ENCODE data around the gene BMP8B. TPM values are rescaled to one million over a fixed set of nuclear protein-coding genes. Genes with fewer than 3 reads are reported as not detected.

Gene BMP8B
- total and polyA plus RNA-seq, 12 donors, result 0.07 to 0.79 (median 0.22) TPM

DNA sequence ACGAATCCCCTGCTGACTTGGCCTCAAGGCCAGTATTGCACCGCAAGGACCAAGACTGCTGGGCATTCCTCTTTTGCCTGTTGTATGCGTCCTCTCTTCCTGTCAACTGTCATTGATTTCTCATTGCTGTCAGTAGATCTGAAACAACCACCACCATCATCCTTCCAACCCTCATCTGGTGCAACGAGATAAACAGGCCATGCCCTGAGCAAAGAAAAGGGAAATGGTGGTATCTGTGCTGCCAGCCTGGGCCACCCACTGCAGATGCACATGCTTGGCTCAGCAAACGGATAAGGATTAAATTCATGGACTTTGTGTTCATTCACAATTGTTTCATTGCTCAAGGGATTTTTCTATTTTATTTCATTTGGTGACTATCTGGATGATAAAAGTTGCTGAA, 31.2 kb downstream of the BMP8B start:
- no peaks in the 10 kb centered on the region for H3K9me3 ChIP-seq
- TF ChIP-seq, protein P1, sequence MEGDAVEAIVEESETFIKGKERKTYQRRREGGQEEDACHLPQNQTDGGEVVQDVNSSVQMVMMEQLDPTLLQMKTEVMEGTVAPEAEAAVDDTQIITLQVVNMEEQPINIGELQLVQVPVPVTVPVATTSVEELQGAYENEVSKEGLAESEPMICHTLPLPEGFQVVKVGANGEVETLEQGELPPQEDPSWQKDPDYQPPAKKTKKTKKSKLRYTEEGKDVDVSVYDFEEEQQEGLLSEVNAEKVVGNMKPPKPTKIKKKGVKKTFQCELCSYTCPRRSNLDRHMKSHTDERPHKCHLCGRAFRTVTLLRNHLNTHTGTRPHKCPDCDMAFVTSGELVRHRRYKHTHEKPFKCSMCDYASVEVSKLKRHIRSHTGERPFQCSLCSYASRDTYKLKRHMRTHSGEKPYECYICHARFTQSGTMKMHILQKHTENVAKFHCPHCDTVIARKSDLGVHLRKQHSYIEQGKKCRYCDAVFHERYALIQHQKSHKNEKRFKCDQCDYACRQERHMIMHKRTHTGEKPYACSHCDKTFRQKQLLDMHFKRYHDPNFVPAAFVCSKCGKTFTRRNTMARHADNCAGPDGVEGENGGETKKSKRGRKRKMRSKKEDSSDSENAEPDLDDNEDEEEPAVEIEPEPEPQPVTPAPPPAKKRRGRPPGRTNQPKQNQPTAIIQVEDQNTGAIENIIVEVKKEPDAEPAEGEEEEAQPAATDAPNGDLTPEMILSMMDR (IDR thresholded peaks at IDR 0.05), result no peak
- no peak overlapping the region for H3K27ac ChIP-seq
- intact Hi-C loops (cut with DNase I), result no loop called here
- H3K36me3 ChIP-seq, result peaks cover 0 to 82% (median 18%) of the 10 kb centered on the region in 9 donors
- DNase-seq, result no peak
- H3K27me3 ChIP-seq, result no peaks in the 10 kb centered on the region
- H3K4me3 ChIP-seq, result no peak overlapping the region
- WGBS, 2 donors, result 89 to 90% methylated on average over 5 of the region's 5 CpGs
- peaks cover 0 to 6% (median 0%) of the 10 kb centered on the region in 9 donors for H3K4me1 ChIP-seq
- no peak for ATAC-seq

DNA sequence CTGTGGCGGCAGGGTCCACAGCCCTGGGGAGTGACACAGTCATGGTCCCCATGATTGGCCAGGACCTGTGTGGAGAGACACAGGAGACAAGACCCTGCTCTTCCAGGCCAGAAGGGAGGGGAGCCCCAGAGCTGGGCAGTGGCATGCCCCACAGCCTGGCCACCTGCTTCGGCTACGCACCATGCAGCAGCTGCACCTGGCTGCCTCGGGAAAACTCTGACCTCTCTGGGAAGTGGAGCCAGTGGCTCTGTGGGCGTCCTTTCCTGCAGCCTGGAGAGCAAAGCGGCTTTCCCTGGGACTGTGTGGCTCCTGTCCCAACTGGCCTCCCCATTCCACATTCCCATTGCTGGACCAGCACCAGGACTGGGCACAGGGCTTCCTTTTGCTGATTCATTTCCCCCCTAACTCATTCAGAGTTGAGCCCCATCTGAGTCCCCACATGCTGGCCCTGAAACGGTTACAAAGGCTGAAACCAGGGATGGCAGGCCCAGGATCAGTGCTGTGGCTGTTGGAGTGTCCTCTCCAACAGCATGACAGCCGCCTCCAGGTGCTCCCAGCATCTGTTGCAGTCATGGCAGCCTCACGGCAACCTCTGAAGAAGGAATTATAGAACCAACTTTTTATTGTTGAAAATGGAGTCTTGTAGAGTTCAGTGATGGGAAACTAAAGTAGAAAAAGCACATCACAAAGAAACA, 32.6 kb downstream of the BMP8B start:
- Histone ChIP-seq H3K27ac (no peak overlapping the region), H3K4me3 (no peak overlapping the region), H3K27me3 (no peaks in the 10 kb centered on the region), H3K9me3 (no peaks in the 10 kb centered on the region), H3K36me3 (peaks cover 0 to 93% (median 28%) of the 10 kb centered on the region in 9 donors), H3K4me1 (peaks cover 0 to 6% (median 0%) of the 10 kb centered on the region in 9 donors)
- ATAC-seq (peak in 1 of 8 donors; percentile 23), DNase-seq (no peak)
- 93 to 94% methylated on average over 9 of the region's 9 CpGs for WGBS, 2 donors
- intact Hi-C loops (cut with DNase I), result no loop called here
- TF ChIP-seq, protein P1 (IDR thresholded peaks at IDR 0.05), result no peak

DNA sequence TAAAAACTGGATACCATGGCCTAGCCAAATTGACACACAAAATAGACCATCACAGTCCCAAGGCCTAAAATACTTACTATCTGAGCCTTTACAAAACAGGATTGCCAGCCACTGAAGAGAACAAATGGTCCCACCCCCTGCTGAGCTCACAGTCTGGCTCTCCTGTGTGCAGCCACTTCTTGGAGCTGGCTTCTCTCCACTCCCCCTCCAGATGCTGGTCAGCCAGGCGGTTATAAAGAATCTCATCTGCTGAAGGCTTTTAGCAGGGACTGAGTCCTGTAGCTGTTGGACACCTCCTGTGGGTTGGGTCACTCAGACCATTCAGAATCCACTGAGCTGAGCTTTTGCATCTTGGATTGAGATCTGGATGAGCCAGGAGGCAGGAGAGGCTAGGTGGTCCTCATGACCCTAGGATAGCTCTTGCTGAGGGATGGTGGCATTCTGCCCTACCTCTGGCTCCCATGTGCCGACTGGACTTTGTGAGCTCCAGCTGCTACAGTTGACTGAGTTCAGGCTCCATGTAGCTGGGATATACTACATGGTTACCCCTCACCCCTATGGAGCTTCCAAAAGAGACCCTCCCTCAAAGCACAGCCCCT, 33.7 kb downstream of the BMP8B start:
- H3K27me3 ChIP-seq, result no peaks in the 10 kb centered on the region
- H3K9me3 ChIP-seq, result no peaks in the 10 kb centered on the region
- H3K27ac ChIP-seq, result peak overlapping the region in 2 of 10 donors; percentile 35 to 39
- intact Hi-C loops (cut with DNase I), result no loop called here
- H3K36me3 ChIP-seq, result peaks cover 0 to 100% (median 39%) of the 10 kb centered on the region in 9 donors
- no peak overlapping the region for H3K4me3 ChIP-seq
- ATAC-seq (peak in 7 of 8 donors; percentile 43 to 89 (median 67)), DNase-seq (peak in 1 of 2 donors; percentile 30)
- 57 to 78% methylated on average over 2 of the region's 2 CpGs for WGBS, 2 donors
- TF ChIP-seq, protein P1 (IDR thresholded peaks at IDR 0.05), result no peak
- peaks cover 0 to 6% (median 0%) of the 10 kb centered on the region in 9 donors for H3K4me1 ChIP-seq

DNA sequence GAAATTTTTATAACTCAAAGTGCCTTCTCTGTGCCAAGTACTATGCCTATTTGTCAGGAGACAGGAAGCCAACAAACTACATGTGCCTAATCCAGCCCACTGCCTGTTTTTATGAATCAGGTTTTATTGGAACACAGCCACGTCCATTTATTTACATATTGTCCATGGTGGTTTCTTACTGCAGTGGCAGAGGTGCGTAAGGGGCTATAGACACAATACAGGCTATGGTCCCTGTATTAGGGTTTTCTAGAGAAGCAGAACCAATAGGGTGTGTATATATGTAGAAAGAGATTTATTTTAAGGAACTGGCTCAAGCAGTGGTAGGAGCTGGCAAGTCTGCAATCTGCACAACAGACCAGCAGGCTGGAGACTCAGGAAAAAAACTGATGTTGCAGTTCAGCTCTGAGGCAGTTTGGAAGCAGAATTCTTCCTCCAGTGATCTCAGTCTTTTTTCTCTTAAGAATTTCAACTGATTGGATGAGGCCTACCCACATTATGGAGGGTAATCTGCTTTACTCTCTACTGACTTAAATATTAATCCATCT, 34.6 kb downstream of the BMP8B start:
- WGBS, 2 donors, result 81 to 84% methylated on average over 2 of the region's 2 CpGs
- Histone ChIP-seq H3K9me3 (no peaks in the 10 kb centered on the region), H3K4me1 (peaks cover 0 to 6% (median 0%) of the 10 kb centered on the region in 9 donors), H3K27me3 (no peaks in the 10 kb centered on the region), H3K36me3 (peaks cover 0 to 100% (median 48%) of the 10 kb centered on the region in 9 donors), H3K27ac (peak overlapping the region in 2 of 10 donors; percentile 35 to 39), H3K4me3 (no peak overlapping the region)
- ATAC-seq (no peak), DNase-seq (no peak)
- TF ChIP-seq, protein P1 (IDR thresholded peaks at IDR 0.05), result no peak
- intact Hi-C loops (cut with DNase I), result no loop called here
